ENCODE data around the gene PRELID3B.

DNA sequence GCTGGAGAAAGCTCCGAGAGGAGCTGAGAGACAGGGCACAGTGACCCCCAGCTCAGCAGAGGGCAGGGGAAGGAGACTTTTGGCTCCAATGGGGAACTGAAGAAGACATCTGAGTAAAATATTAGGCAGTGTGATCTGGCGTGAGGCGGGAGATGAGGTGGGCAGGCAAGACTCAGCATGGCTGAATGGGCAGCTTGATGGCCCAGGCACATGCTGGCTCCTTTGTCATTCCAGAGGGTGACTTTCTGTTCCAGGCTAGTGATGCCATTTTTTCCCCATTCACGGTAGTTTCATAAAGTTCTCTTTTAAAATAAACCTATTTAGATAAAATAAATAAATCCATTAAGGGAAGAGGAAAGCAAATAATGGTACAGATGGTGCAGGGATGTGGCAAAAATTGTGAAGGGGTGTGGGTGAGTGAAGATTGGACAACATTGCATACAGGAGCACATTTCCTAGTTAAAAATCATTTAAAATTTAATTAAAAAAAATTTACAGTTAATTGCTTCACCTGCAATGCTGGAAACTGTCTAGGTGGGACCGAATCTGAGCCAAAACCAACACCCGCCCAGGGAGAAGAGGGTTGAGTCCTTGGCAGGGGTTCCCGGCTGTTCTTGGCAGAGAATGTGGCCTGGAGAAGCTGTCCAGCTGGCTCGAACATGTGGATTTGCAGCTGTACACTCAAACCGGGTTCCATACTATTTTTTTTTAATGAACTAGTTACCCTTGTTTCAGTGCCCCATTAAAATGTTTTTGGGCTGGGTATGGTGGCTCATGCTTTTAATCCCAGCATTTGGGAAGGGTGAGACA, 41.7 kb upstream of the PRELID3B start:
- TF ChIP-seq, protein P1, sequence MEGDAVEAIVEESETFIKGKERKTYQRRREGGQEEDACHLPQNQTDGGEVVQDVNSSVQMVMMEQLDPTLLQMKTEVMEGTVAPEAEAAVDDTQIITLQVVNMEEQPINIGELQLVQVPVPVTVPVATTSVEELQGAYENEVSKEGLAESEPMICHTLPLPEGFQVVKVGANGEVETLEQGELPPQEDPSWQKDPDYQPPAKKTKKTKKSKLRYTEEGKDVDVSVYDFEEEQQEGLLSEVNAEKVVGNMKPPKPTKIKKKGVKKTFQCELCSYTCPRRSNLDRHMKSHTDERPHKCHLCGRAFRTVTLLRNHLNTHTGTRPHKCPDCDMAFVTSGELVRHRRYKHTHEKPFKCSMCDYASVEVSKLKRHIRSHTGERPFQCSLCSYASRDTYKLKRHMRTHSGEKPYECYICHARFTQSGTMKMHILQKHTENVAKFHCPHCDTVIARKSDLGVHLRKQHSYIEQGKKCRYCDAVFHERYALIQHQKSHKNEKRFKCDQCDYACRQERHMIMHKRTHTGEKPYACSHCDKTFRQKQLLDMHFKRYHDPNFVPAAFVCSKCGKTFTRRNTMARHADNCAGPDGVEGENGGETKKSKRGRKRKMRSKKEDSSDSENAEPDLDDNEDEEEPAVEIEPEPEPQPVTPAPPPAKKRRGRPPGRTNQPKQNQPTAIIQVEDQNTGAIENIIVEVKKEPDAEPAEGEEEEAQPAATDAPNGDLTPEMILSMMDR (IDR thresholded peaks at IDR 0.05; ENCODE audit: low read depth, low read length), result no peak
- no peak for TF ChIP-seq EZH2phosphoT487 (IDR thresholded peaks at IDR 0.05; ENCODE audit: low read depth)

Data from OCI-LY3 (cell line).